22Rv1 (cell line): Measurements from ENCODE around the gene THEM5.

ENCODE experiments used
- CTCF ChIP-seq: fragments of 450-650 bp; IDR thresholded peaks from 2 replicates; pipeline ENCODE4 v1.5.1; 2017; ENCODE audit warnings: mild to moderate bottlenecking
- ZFX ChIP-seq: fragments of 450-650 bp; IDR thresholded peaks from 2 replicates; pipeline ENCODE4 v1.6.1; 2017; ENCODE audit warnings: antibody characterized with exemption, borderline replicate concordance

DNA sequence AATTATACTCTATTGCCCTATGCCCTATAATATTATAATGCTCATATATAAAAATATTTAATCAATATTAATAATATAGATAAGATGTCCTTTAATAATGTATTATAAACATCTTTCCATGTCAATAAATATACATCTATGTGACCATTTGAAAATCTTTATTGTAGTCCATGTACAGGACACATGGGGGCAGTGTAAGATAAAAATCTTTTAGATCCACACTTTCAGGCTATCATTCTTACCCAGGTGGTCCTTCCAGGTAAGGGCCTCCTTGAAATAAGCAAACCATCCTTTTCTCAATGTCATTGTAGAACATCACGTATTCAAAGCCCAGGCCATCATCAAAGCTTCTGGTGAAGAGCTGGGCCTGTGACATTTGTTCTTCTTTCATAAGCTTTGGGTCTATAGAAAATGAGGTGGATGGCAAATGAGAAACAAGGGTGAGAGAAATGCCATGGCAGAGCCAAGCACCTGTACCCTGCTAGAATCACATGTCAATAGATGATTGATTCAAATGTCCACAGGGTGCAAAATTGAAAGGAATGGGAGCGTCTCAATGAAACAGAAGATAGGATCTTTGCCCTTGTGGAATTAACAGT, 35.6 kb upstream of the THEM5 start:
- TF ChIP-seq CTCF (peak; percentile 79), ZFX (no peak)
